Measurements from ENCODE around the gene SLC37A1. TPM values are rescaled to one million over a fixed set of nuclear protein-coding genes. Genes with fewer than 3 reads are reported as not detected.

Gene SLC37A1
- total RNA-seq, 1 experiment from 2014 or later = 38.3 TPM

DNA sequence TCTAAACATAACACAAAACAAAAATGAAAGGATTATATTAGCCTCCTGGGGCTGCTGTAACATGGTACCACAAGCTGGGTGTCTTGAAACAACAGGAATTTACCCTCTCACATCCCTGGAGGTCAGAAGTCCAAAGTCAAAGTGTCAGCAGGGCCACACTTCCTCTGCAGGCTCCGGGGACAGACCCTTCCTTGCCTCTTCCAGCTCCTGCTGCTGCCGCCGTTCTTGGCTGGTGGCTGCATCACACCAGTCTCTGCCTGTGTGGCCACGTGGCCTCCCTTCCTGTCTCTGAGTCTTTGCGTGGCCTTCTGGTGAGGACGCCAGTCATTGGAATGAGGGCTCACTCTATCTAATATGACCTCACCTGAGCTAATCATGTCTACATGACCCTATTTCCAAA, 8.2 kb downstream of the SLC37A1 start:
- BruUV-seq (replicated peaks) = no TSS peak
- Histone ChIP-seq H3F3A (ENCODE audit: low read length, unreplicated experiment) (no peaks in the 10 kb centered on the region), H3K4me1 (ENCODE audit: insufficient read depth, low read length) (peaks cover 44% of the 10 kb centered on the region), H4K20me1 (ENCODE audit: low read length) (no peaks in the 10 kb centered on the region), H2AFZ (ENCODE audit: low read length) (no peak overlapping the region), H3K9me3 (ENCODE audit: low read length) (no peaks in the 10 kb centered on the region), H3K36me3 (ENCODE audit: low read depth, low read length) (peaks cover 44% of the 10 kb centered on the region), H3K9me2 (replicated peaks; ENCODE audit: low read length) (no peaks in the 10 kb centered on the region), H3K4me2 (ENCODE audit: low read length) (no peak overlapping the region), H3K27ac (ENCODE audit: low read length) (no peak overlapping the region), H3K79me2 (ENCODE audit: low read length) (peaks cover 51% of the 10 kb centered on the region), H3K27me3 (ENCODE audit: low read length) (no peaks in the 10 kb centered on the region), H3K9ac (ENCODE audit: low read length) (no peak overlapping the region), H3K4me3 (ENCODE audit: low read length) (no peak overlapping the region)
- DNase-seq (no peak), ATAC-seq (no peak)
- intact Hi-C loops (cut with micrococcal nuclease) = no loop called here
- CTCF ChIA-PET = no interaction called here
- POLR2A ChIA-PET (ENCODE audit: unreplicated experiment) = no interaction called here
- TF ChIP-seq, protein P1, sequence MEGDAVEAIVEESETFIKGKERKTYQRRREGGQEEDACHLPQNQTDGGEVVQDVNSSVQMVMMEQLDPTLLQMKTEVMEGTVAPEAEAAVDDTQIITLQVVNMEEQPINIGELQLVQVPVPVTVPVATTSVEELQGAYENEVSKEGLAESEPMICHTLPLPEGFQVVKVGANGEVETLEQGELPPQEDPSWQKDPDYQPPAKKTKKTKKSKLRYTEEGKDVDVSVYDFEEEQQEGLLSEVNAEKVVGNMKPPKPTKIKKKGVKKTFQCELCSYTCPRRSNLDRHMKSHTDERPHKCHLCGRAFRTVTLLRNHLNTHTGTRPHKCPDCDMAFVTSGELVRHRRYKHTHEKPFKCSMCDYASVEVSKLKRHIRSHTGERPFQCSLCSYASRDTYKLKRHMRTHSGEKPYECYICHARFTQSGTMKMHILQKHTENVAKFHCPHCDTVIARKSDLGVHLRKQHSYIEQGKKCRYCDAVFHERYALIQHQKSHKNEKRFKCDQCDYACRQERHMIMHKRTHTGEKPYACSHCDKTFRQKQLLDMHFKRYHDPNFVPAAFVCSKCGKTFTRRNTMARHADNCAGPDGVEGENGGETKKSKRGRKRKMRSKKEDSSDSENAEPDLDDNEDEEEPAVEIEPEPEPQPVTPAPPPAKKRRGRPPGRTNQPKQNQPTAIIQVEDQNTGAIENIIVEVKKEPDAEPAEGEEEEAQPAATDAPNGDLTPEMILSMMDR (conservative IDR thresholded peaks at IDR 0.05; ENCODE audit: low read depth, low read length) = no peak
- no peak for TF ChIP-seq EZH2phosphoT487 (IDR thresholded peaks at IDR 0.05; ENCODE audit: borderline replicate concordance, low read length)
- no peak for TF ChIP-seq EZH2 (IDR thresholded peaks at IDR 0.05; ENCODE audit: low read length, unreplicated experiment)

DNA sequence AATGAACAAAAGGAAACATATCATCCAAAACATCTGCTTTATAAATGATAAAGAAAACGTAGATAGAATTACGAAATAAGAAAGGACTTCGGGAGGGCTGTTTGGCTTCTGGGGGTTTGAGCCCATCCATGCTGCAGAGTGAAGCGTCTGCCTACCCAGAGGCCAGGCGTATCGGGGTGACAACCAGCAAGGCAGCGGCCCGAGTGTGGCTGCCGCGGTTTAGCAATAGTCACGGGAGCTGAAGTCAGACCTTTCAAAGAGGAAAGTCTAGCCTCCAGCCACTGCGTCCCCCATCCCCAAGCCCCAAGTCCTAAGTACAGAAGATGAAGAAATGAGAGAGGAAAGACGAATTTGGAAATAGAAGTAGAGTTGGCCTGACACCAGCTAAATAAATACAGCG, 8.6 kb downstream of the SLC37A1 start:
- Histone ChIP-seq H4K20me1 (ENCODE audit: low read length) (no peaks in the 10 kb centered on the region), H3K9me2 (replicated peaks; ENCODE audit: low read length) (no peaks in the 10 kb centered on the region), H3K9me3 (ENCODE audit: low read length) (no peaks in the 10 kb centered on the region), H3K4me2 (ENCODE audit: low read length) (no peak overlapping the region), H3K27ac (ENCODE audit: low read length) (no peak overlapping the region), H3F3A (ENCODE audit: low read length, unreplicated experiment) (no peaks in the 10 kb centered on the region), H3K36me3 (ENCODE audit: low read depth, low read length) (peaks cover 46% of the 10 kb centered on the region), H3K4me3 (ENCODE audit: low read length) (no peak overlapping the region), H3K9ac (ENCODE audit: low read length) (no peak overlapping the region), H3K4me1 (ENCODE audit: insufficient read depth, low read length) (peaks cover 40% of the 10 kb centered on the region), H3K79me2 (ENCODE audit: low read length) (peaks cover 46% of the 10 kb centered on the region), H2AFZ (ENCODE audit: low read length) (no peak overlapping the region), H3K27me3 (ENCODE audit: low read length) (no peaks in the 10 kb centered on the region)
- no TSS peak for BruUV-seq (replicated peaks)
- ChIA-PET POLR2A (ENCODE audit: unreplicated experiment) (no interaction called here), CTCF (no interaction called here)
- DNase-seq = no peak
- TF ChIP-seq EZH2phosphoT487 (IDR thresholded peaks at IDR 0.05; ENCODE audit: borderline replicate concordance, low read length) (no peak), EZH2 (IDR thresholded peaks at IDR 0.05; ENCODE audit: low read length, unreplicated experiment) (no peak)
- TF ChIP-seq, protein P1 (conservative IDR thresholded peaks at IDR 0.05; ENCODE audit: low read depth, low read length) = no peak
- intact Hi-C loops (cut with micrococcal nuclease) = no loop called here
- ATAC-seq = no peak

DNA sequence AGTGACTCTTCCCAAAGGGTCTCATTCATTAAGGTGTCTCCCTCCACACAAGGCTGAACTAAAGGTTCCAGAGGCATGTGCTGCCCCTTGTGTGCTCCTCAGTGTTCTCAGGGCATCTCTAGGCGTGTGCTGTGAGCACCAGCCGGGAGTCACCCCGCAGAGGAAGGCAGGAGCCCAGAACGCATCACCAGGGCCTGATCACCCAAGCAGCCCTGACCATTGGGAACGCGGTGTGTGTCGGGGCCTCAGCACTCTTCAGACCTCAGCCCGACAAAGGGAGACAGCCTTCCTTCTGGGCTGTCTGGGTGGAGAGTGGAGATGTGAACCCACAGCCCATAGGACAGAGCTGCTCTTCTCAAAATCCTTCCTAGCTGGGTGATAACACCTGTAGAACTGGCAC, 9.1 kb downstream of the SLC37A1 start:
- Histone ChIP-seq H3K4me3 (ENCODE audit: low read length) (no peak overlapping the region), H3K27ac (ENCODE audit: low read length) (no peak overlapping the region), H3K9ac (ENCODE audit: low read length) (no peak overlapping the region), H4K20me1 (ENCODE audit: low read length) (no peaks in the 10 kb centered on the region), H3K4me1 (ENCODE audit: insufficient read depth, low read length) (peaks cover 35% of the 10 kb centered on the region), H2AFZ (ENCODE audit: low read length) (no peak overlapping the region), H3F3A (ENCODE audit: low read length, unreplicated experiment) (no peaks in the 10 kb centered on the region), H3K4me2 (ENCODE audit: low read length) (no peak overlapping the region), H3K79me2 (ENCODE audit: low read length) (peaks cover 41% of the 10 kb centered on the region), H3K9me2 (replicated peaks; ENCODE audit: low read length) (no peaks in the 10 kb centered on the region), H3K36me3 (ENCODE audit: low read depth, low read length) (peaks cover 50% of the 10 kb centered on the region), H3K27me3 (ENCODE audit: low read length) (no peaks in the 10 kb centered on the region), H3K9me3 (ENCODE audit: low read length) (no peaks in the 10 kb centered on the region)
- ATAC-seq (no peak), DNase-seq (no peak)
- POLR2A ChIA-PET (ENCODE audit: unreplicated experiment) = interaction anchor here (0.7 kb wide), 1 partner anchor 9 kb away, joined by 3 read pairs; no protein-coding TSS in a partner anchor
- intact Hi-C loops (cut with micrococcal nuclease) = no loop called here
- CTCF ChIA-PET = no interaction called here
- TF ChIP-seq EZH2 (IDR thresholded peaks at IDR 0.05; ENCODE audit: low read length, unreplicated experiment) = no peak
- no peak for TF ChIP-seq EZH2phosphoT487 (IDR thresholded peaks at IDR 0.05; ENCODE audit: borderline replicate concordance, low read length)
- TF ChIP-seq, protein P1 (conservative IDR thresholded peaks at IDR 0.05; ENCODE audit: low read depth, low read length) = no peak
- no TSS peak for BruUV-seq (replicated peaks)
